GM18861 (cell line): ENCODE measurements around the gene METRN.

ENCODE experiments used
- ATAC-seq: cut with Tn5 transposase; IDR thresholded peaks from one replicate; pipeline ENCODE4 v1.9.1; 2021; ENCODE audit not compliant: unreplicated experiment

The METRN gene

DNA sequence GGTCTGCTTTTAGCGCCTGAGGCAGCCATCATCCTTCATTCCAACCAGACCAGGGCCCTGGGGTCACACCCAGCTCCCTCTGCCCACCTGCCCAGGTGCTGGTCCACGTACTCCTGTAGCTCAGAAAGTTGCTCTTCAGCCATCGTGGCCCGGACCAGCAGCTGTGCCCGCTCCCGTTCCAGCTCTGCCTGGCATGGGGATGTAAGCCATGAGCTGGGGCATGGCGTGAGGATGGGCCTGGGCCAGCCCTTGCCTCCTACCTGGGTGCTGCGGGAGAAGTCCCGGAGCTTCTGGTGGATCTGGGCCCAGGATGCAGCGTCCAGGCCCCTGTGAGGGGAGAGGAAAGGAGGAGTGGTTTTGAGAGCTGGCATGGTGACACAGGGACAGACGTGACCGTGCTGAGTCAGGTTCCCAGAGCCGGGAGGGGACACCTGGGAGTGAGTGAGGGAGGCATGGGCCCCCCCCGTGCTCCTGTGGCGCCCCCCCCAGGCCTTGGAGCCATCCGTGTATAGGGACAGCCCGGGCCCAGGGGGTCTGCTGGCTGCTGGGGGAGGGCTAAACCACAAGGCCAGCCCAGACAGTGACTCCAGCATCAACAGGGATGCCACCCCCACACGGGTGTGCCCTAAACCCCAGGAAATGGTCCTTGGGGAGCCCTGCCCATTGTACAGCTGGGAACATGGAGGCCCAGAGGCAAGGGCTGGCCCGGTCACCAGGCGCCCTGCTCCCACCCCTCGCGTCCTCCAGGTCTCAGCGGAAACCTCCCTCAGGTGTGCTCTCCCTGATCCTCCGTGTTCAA lies 8.1 kb downstream of the METRN start:
- no peak for ATAC-seq

GRCh38 chr16:723695-724094 lies 8.8 kb downstream of the METRN start:
- no peak for ATAC-seq

GRCh38 chr16:724188-725040 lies 9.5 kb downstream of the METRN start:
- no peak for ATAC-seq

DNA sequence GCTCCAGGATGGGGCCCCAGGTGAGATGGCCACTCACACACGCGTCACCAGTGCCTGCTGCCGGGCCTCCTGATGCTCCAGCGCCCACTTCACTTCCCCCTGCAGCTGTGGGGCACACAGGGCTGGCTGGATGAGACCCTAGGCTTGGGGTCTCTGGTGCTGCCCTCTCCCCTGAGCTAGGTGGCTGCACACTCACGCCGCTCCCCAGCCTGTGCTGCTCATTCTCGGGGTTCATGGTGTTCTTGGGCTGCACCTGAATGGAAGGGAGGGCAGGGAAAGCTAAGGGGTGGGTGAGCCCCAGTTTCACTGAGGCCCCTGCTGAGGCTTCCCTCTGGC lies 10.1 kb downstream of the METRN start:
- no peak for ATAC-seq

DNA sequence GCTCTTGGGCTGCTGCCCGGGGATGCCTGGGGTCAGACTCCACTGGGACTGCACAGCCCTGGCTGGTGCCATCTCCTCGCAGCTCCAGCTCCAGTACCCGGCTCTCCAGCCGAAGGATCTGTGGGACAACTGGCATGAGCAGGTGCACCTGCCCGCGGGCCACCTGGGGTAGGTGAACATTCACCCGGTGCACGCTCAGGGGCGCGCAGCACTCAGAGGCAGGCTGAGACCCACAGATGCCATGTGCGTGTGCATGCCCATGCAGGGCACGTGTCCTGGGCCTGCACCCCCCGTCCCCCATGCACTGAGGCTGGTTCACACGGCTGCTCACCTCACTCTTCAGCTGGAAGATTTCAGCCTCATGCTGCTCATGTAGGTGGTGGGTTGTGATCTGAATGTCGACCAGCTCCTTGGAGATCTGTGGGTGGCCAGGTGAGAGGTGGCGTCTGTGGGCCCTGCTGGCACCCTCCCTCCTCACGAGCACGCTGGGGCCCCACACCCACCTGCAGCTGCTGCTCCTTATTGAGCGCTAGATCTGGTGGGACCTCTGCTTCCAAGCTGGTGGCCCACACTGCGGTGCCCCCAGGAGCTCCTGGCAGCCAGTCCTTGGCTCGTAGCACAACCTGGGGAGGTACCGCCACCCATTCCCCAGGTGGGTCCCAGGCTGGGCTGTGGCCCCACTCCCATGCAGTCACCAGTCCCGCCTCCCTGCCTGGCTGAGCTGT lies 10.7 kb downstream of the METRN start:
- no peak for ATAC-seq

DNA sequence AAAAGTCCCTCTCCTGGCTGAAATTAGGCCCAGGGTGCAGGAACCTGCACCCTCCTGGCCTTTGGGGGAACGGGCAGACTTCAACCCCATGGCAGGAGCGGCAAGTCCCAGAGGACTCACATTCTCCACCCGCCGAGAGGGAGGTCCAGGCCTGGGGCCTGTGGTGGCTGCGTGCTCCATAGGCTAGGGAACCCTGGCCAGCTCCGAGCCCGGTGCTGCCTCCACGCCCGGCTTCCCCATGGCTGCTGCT lies 11.2 kb downstream of the METRN start:
- no peak for ATAC-seq

DNA sequence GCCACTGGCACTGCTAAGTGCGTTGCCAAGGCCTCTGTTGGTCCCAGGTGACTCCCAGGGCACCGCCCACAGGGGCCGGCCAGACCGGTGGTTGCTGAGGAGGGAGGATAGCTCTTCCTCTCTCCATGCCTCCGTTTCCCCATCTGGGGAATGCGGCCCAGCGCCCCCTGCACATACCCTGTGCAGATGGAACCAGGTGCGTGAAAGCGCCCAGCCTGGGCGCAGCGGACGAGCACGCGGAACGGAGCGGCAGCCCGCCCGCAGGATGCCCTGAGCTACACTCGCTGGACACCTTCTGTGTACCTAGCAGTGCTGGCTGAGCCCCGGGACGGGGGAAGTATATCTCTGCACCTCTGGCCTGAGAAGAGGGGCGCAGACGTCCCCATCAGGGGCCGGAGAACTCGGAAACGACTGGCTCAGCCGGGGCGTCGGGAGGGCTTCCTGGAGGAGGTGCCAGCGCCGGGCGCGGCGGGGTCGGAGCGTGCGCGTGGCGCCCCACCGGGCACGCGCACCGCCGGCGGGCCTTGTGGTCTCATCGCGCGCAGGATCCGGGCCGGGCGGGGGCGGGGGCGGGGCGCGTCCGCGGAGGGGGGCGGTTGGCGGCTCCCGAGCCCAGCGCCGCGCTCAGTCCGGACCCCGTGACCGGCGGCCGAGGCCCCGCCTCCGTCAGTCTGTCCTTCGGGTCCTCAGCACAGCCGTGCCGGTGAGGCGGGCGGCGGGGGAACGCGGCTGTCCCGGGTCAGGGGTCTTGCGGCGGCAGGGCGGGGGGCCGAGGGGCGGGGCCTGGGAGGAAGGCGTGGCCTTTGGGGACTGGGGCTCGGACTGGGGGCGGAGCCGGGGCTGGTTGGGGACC lies 11.7 kb downstream of the METRN start, which contains the start of the genes CCDC78 and HAGHL:
Gene CCDC78 (minus strand): TSS at position 6 of the 853 bp plus-strand sequence. CDS start 76 bp downstream, outside the sequence.
Gene HAGHL (plus strand): TSS at position 669 of the 853 bp plus-strand sequence. CDS start 404 bp downstream, outside the sequence.
- no peak for ATAC-seq

GRCh38 chr16:727291-727977 lies 12.5 kb downstream of the METRN start:
- ATAC-seq, result no peak

- ATAC-seq, result peak; percentile 26
Measured at GRCh38 chr16:728131-728889, 13.4 kb downstream of the METRN start.

DNA sequence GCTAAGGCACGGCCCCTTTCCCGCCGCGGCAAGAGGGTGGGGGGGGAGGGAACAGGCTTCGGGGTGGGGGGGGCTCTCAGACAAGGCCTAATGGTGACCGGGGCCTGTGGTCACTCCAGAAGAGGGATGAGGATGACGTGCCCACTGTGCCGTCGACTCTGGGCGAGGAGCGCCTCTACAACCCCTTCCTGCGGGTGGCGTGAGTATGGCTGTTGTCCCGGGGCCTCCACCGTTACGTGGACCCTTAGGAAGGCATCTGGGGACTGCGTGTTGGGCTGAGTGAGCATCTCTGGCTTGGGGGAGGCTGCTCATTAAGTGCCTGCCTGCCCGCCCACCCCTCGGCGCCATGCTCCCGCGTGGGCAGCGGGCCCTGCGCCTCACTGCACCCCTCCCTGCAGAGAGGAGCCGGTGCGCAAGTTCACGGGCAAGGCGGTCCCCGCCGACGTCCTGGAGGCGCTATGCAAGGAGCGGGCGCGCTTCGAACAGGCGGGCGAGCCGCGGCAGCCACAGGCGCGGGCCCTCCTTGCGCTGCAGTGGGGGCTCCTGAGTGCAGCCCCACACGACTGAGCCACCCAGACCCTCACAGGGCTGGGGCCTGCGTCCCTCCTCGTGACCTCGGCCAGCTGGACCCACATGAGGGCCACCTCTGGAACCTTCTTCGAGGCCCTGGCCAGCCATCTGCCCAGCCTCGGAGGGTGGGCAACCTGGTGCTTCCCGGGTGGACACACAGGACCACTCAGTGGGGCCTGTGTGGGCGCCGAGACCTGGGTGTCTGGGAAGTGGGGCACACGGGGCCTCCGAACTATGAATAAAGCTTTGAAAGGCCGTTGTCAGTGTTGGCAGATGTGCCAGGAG lies 14.2 kb downstream of the METRN start:
- ATAC-seq, result no peak

DNA sequence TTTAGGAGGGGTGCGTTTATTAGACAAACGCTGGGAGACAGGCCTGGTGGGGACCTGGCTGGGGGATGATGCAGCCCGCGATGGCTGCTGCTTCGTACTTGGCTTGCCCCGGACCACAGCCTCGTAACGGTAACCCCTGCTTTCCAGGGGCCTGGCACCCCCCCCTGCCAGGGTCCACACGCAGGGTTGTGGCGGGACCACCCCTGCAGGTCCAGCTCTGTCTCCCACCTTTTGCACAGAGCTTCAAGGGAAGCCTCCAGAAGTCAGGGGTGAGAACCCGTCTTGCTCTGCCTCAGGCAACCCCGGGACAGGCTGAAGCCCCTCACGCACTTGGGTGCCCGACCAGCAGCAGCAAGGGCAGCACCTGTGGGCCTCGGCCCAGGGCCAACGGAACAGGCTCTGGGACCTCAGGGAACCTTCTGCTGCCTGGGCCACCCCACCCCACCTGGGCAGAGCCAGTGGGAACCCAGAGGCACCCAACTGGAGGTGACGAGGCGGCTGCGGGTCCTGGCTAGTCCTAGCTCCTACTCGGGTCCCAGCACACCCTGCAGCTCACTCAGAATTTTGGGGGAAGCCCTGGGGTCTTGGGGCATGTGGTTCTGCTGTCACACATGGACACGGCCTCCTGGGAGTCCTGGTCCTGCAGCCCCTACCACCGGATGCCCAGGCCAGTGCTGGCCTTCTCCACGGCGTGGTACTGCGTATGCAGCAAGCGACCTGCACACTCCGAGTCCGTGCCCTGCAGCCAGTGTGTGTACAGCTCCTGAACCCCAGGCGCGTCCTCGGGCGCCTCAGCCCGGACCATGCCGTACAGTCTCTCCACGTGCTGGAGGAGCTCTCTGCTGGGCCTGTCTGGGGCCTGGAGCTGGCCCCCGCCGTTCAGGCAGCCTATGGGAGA lies 15.1 kb downstream of the METRN start:
- ATAC-seq, result no peak

DNA sequence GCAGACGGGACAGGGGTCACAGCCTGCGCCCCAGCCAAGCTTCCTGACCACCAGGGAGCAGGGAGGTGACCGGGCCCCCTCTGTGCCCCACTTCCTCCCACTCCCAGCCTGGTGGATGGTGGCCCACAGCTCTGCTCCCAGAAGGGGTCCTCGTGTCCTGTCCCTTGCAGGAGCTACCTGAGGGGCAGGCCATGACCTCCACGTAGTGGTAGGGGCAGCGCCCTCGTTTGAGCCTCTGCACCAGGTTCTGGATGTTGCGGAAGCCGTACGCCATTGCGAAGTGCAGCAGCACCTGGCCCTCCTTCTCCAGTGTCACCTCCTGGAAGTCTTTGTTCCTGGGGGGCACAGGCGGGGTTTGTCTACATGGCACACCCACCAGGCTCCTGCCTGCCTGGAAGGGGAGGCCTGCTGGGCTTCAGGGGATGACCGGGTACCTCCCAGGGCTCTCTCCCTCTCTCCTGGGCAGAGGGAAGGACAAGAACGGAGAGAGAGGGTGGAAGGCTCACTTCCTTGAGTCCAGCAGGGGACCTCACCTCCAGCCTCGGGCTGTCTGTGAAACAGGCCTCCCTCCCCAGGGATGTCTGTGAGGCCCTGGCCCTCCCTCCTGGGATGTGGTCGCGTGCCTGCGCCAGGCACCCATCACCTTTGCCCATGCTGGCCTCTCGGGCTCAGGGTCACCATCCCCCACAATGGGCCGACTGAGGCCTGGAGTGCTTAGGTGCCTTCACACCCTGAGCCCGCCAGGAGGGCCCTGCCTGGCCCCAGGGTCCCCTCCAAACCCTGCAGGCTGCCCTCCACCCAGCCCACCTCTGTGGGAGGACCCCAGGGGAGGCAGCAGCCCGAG lies 16.0 kb downstream of the METRN start:
- ATAC-seq, result no peak

DNA sequence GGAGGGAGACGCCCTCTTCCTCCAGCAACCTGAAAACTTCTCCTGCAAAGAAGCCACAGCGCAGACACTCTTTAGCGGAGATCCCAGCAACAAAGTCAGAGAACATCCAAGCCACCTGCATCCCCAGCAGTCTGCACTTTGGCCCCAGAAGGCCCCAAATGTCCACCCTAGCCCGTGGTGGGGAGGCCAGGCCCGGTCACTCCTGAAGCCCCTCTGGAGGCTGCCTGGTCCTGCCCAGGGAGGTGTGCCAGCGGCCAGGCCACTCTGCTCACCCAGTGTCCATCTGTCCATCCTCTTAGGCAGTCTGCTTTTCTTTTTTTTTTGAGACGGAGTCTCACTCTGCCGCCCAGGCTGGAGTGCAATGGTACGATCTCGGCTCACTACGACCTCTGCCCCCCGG lies 17.4 kb downstream of the METRN start:
- ATAC-seq, result no peak

GRCh38 chr16:732936-733335 lies 18.0 kb downstream of the METRN start:
- no peak for ATAC-seq

- ATAC-seq, result no peak
Measured at GRCh38 chr16:733382-734207, 18.7 kb downstream of the METRN start.
